ENCODE data around the gene GPLD1. TPM values are rescaled to one million over a fixed set of nuclear protein-coding genes. Genes with fewer than 3 reads are reported as not detected.

Gene GPLD1
- total and polyA plus RNA-seq, 9 of the 15 experiments (the other 6 are each of a cell fraction or from before 2014, with no cell fraction given), result 0.11 to 1.3 (median 0.82) TPM

DNA sequence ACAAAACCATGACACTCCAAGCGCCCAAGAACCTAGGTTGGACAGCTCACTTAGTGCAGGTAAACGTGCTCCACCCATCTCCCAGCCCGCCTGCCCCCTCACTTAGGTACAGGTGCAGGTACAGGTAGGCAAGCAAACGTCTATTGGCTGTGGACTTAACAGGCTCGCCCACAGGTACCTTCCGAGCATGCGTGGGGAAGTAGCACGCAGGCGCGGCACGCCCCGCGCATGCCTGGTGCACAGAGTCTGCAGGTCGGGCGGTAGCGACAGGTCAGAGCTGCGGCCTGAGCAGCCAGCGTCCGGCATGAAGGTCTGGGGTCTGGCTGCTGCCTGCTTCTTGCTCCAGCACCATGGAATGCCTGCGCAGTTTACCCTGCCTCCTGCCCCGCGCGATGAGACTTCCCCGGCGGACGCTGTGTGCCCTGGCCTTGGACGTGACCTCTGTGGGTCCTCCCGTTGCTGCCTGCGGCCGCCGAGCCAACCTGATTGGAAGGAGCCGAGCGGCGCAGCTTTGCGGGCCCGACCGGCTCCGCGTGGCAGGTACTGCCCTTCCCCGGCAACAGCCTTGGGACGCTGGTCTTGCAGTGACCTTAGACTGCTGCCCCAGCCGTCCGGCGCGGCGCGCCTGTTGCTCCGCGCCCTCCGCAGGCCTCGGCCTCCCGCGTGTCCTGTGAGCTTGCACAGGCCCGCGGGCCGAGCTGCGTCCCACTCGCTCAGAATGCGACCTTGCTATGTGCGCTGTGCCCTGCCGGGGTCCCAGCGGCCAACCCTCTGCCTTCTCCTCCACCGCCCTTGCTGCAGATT is 86.5 kb downstream of the GPLD1 start, which contains the start of gene MRS2 (continued):
- TF ChIP-seq MTA3 (IDR thresholded peaks at IDR 0.05; ENCODE audit: borderline replicate concordance) (peak; percentile 77; the same call in 1 of the 2 replicates), CREB1 (IDR thresholded peaks at IDR 0.05) (no peak), CREB1 (CRISPR knock-in tag; IDR thresholded peaks at IDR 0.05) (peak; percentile 33; the same call in 1 of the 2 replicates), NONO (IDR thresholded peaks at IDR 0.05; ENCODE audit: low read depth in 2 of 2, low read length in 1 of 2) (no peak), CBFA2T2 (conservative IDR thresholded peaks at IDR 0.05) (no peak), RBBP5 (IDR thresholded peaks at IDR 0.05; ENCODE audit: borderline replicate concordance, insufficient read depth, low read length, poor library complexity, severe bottlenecking) (peak; percentile 94), RAD51 (IDR thresholded peaks at IDR 0.05; ENCODE audit: borderline replicate concordance, low read depth) (no peak), SETDB1 (IDR thresholded peaks at IDR 0.05; ENCODE audit: low read length) (no peak), NR2C1 (IDR thresholded peaks at IDR 0.05) (no peak), NR2C1 (tag; IDR thresholded peaks at IDR 0.05) (peak; percentile 65; the same call in 1 of the 2 replicates), RBFOX2 (IDR thresholded peaks at IDR 0.05; ENCODE audit: low read depth, low read length) (peak; percentile 90), CBX1 (IDR thresholded peaks at IDR 0.05; ENCODE audit: low read depth) (0 out of 2 replicates have a peak, but pooled peaks have one; percentile 50), MTA2 (IDR thresholded peaks at IDR 0.05; ENCODE audit: low read depth) (no peak), HNRNPK (IDR thresholded peaks at IDR 0.05; ENCODE audit: low read depth, low read length, poor library complexity, severe bottlenecking) (no peak), CBX5 (IDR thresholded peaks at IDR 0.05; ENCODE audit: borderline replicate concordance, low read depth) (no peak), TAF9B (IDR thresholded peaks at IDR 0.05; ENCODE audit: partially characterized antibody) (peak; percentile 54)
- TF ChIP-seq, protein P1, sequence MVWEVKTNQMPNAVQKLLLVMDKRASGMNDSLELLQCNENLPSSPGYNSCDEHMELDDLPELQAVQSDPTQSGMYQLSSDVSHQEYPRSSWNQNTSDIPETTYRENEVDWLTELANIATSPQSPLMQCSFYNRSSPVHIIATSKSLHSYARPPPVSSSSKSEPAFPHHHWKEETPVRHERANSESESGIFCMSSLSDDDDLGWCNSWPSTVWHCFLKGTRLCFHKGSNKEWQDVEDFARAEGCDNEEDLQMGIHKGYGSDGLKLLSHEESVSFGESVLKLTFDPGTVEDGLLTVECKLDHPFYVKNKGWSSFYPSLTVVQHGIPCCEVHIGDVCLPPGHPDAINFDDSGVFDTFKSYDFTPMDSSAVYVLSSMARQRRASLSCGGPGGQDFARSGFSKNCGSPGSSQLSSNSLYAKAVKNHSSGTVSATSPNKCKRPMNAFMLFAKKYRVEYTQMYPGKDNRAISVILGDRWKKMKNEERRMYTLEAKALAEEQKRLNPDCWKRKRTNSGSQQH (CRISPR knock-in tag; IDR thresholded peaks at IDR 0.05), result no peak
- TF ChIP-seq, protein P2, sequence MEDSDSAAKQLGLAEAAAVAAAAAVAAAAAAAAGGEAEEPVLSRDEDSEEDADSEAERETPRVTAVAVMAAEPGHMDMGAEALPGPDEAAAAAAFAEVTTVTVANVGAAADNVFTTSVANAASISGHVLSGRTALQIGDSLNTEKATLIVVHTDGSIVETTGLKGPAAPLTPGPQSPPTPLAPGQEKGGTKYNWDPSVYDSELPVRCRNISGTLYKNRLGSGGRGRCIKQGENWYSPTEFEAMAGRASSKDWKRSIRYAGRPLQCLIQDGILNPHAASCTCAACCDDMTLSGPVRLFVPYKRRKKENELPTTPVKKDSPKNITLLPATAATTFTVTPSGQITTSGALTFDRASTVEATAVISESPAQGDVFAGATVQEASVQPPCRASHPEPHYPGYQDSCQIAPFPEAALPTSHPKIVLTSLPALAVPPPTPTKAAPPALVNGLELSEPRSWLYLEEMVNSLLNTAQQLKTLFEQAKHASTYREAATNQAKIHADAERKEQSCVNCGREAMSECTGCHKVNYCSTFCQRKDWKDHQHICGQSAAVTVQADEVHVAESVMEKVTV (CRISPR knock-in tag; IDR thresholded peaks at IDR 0.05), result no peak
- TF ChIP-seq, protein P3, sequence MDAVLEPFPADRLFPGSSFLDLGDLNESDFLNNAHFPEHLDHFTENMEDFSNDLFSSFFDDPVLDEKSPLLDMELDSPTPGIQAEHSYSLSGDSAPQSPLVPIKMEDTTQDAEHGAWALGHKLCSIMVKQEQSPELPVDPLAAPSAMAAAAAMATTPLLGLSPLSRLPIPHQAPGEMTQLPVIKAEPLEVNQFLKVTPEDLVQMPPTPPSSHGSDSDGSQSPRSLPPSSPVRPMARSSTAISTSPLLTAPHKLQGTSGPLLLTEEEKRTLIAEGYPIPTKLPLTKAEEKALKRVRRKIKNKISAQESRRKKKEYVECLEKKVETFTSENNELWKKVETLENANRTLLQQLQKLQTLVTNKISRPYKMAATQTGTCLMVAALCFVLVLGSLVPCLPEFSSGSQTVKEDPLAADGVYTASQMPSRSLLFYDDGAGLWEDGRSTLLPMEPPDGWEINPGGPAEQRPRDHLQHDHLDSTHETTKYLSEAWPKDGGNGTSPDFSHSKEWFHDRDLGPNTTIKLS (IDR thresholded peaks at IDR 0.05; ENCODE audit: borderline replicate concordance, low read depth), result peak; percentile 61
- TF ChIP-seq, protein P4, sequence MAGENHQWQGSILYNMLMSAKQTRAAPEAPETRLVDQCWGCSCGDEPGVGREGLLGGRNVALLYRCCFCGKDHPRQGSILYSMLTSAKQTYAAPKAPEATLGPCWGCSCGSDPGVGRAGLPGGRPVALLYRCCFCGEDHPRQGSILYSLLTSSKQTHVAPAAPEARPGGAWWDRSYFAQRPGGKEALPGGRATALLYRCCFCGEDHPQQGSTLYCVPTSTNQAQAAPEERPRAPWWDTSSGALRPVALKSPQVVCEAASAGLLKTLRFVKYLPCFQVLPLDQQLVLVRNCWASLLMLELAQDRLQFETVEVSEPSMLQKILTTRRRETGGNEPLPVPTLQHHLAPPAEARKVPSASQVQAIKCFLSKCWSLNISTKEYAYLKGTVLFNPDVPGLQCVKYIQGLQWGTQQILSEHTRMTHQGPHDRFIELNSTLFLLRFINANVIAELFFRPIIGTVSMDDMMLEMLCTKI (IDR thresholded peaks at IDR 0.05; ENCODE audit: partially characterized antibody), result no peak
- TF ChIP-seq, protein P5, sequence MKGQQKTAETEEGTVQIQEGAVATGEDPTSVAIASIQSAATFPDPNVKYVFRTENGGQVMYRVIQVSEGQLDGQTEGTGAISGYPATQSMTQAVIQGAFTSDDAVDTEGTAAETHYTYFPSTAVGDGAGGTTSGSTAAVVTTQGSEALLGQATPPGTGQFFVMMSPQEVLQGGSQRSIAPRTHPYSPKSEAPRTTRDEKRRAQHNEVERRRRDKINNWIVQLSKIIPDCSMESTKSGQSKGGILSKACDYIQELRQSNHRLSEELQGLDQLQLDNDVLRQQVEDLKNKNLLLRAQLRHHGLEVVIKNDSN (CRISPR knock-in tag; IDR thresholded peaks at IDR 0.05), result peak; percentile 38; the same call in 1 of the 2 replicates
